Measurements from ENCODE around the gene DHDDS.

Gene DHDDS

DNA sequence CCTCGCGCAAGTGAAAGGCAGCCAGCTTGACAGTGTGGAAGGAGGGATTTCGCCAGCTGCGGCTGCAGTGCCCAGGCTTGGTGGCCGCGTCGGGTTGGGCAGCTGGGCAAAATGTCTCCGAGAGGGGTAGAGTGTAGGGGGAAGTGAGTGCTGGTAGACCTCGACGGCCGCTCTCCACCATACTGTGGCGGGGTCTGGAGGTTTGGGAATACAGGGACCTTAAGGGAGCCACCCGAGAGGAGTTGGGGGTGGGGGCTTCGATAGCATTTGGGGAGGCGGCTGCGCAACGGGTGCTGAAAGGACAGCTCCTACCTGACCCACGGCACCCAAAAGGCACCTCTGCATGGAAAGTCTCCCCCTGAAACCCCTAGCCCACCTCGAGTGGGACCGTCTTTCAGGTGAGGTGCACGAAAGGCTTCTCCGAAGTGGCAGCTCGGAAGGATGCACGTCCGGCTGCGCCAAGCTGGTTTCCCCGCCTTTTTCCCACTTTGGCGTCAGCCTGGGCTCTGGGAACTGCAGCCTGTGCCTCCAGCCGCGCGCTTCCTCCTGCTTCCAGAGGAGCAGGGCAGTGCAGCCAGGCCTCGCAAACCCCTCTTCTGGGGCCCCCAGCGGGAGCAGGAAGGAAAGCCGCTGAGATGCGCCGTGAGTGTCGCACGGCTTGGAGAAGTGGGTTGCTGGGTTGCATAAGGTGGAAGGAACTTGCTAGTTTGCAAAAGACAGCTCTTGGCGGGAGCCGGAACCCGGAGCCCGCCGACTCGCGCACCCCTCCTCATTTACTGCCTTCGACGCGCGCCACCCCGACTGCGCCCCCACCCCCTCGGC lies 39.6 kb downstream of the DHDDS start (continued):
- TF ChIP-seq, protein P1, sequence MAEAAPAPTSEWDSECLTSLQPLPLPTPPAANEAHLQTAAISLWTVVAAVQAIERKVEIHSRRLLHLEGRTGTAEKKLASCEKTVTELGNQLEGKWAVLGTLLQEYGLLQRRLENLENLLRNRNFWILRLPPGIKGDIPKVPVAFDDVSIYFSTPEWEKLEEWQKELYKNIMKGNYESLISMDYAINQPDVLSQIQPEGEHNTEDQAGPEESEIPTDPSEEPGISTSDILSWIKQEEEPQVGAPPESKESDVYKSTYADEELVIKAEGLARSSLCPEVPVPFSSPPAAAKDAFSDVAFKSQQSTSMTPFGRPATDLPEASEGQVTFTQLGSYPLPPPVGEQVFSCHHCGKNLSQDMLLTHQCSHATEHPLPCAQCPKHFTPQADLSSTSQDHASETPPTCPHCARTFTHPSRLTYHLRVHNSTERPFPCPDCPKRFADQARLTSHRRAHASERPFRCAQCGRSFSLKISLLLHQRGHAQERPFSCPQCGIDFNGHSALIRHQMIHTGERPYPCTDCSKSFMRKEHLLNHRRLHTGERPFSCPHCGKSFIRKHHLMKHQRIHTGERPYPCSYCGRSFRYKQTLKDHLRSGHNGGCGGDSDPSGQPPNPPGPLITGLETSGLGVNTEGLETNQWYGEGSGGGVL (tag by site-specific recombination; IDR thresholded peaks at IDR 0.05) = peak; percentile 96
- TF ChIP-seq ZBTB20 (tag by site-specific recombination; IDR thresholded peaks at IDR 0.05) (peak; percentile 86), ZNF701 (tag by site-specific recombination; IDR thresholded peaks at IDR 0.05) (no peak), ZNF785 (tag by site-specific recombination; IDR thresholded peaks at IDR 0.05) (no peak), ZNF585B (tag by site-specific recombination; IDR thresholded peaks at IDR 0.05) (no peak), ZBTB8A (tag by site-specific recombination; IDR thresholded peaks at IDR 0.05) (no peak), EGR2 (tag by site-specific recombination; IDR thresholded peaks at IDR 0.05; ENCODE audit: low read depth) (no peak), ZNF24 (tag by site-specific recombination; IDR thresholded peaks at IDR 0.05) (peak; percentile 70), KLF10 (tag by site-specific recombination; IDR thresholded peaks at IDR 0.05) (no peak), ZFP69B (tag by site-specific recombination; IDR thresholded peaks at IDR 0.05) (peak; percentile 38; the same call in 1 of the 2 replicates), ZNF600 (tag by site-specific recombination; IDR thresholded peaks at IDR 0.05) (peak; percentile 76), GLI4 (tag by site-specific recombination; IDR thresholded peaks at IDR 0.05) (no peak), ZNF830 (tag by site-specific recombination; IDR thresholded peaks at IDR 0.05; ENCODE audit: low read depth) (no peak), ZNF48 (tag by site-specific recombination; IDR thresholded peaks at IDR 0.05) (no peak), ZNF311 (tag by site-specific recombination; IDR thresholded peaks at IDR 0.05; ENCODE audit: borderline replicate concordance) (no peak), FEZF1 (tag by site-specific recombination; IDR thresholded peaks at IDR 0.05) (no peak), ZNF16 (tag by site-specific recombination; IDR thresholded peaks at IDR 0.05; ENCODE audit: low read depth) (no peak)
- TF ChIP-seq, protein P2, sequence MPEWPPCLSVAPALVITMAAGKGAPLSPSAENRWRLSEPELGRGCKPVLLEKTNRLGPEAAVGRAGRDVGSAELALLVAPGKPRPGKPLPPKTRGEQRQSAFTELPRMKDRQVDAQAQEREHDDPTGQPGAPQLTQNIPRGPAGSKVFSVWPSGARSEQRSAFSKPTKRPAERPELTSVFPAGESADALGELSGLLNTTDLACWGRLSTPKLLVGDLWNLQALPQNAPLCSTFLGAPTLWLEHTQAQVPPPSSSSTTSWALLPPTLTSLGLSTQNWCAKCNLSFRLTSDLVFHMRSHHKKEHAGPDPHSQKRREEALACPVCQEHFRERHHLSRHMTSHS (tag by site-specific recombination; IDR thresholded peaks at IDR 0.05) = no peak
- TF ChIP-seq, protein P3, sequence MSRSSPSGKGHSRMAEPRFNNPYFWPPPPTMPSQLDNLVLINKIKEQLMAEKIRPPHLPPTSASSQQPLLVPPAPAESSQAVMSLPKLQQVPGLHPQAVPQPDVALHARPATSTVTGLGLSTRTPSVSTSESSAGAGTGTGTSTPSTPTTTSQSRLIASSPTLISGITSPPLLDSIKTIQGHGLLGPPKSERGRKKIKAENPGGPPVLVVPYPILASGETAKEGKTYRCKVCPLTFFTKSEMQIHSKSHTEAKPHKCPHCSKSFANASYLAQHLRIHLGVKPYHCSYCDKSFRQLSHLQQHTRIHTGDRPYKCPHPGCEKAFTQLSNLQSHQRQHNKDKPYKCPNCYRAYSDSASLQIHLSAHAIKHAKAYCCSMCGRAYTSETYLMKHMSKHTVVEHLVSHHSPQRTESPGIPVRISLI (tag by site-specific recombination; IDR thresholded peaks at IDR 0.05) = no peak
- TF ChIP-seq, protein P4, sequence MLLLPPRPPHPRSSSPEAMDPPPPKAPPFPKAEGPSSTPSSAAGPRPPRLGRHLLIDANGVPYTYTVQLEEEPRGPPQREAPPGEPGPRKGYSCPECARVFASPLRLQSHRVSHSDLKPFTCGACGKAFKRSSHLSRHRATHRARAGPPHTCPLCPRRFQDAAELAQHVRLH (tag by site-specific recombination; IDR thresholded peaks at IDR 0.05) = no peak
- TF ChIP-seq, protein P5, sequence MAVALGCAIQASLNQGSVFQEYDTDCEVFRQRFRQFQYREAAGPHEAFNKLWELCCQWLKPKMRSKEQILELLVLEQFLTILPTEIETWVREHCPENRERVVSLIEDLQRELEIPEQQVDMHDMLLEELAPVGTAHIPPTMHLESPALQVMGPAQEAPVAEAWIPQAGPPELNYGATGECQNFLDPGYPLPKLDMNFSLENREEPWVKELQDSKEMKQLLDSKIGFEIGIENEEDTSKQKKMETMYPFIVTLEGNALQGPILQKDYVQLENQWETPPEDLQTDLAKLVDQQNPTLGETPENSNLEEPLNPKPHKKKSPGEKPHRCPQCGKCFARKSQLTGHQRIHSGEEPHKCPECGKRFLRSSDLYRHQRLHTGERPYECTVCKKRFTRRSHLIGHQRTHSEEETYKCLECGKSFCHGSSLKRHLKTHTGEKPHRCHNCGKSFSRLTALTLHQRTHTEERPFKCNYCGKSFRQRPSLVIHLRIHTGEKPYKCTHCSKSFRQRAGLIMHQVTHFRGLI (tag by site-specific recombination; IDR thresholded peaks at IDR 0.05) = no peak; the same call in 1 of the 2 replicates
- TF ChIP-seq, protein P6, sequence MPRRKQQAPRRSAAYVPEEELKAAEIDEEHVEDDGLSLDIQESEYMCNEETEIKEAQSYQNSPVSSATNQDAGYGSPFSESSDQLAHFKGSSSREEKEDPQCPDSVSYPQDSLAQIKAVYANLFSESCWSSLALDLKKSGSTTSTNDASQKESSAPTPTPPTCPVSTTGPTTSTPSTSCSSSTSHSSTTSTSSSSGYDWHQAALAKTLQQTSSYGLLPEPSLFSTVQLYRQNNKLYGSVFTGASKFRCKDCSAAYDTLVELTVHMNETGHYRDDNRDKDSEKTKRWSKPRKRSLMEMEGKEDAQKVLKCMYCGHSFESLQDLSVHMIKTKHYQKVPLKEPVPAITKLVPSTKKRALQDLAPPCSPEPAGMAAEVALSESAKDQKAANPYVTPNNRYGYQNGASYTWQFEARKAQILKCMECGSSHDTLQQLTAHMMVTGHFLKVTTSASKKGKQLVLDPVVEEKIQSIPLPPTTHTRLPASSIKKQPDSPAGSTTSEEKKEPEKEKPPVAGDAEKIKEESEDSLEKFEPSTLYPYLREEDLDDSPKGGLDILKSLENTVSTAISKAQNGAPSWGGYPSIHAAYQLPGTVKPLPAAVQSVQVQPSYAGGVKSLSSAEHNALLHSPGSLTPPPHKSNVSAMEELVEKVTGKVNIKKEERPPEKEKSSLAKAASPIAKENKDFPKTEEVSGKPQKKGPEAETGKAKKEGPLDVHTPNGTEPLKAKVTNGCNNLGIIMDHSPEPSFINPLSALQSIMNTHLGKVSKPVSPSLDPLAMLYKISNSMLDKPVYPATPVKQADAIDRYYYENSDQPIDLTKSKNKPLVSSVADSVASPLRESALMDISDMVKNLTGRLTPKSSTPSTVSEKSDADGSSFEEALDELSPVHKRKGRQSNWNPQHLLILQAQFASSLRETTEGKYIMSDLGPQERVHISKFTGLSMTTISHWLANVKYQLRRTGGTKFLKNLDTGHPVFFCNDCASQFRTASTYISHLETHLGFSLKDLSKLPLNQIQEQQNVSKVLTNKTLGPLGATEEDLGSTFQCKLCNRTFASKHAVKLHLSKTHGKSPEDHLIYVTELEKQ (tag by site-specific recombination; IDR thresholded peaks at IDR 0.05; ENCODE audit: borderline replicate concordance) = no peak
- TF ChIP-seq, protein P7, sequence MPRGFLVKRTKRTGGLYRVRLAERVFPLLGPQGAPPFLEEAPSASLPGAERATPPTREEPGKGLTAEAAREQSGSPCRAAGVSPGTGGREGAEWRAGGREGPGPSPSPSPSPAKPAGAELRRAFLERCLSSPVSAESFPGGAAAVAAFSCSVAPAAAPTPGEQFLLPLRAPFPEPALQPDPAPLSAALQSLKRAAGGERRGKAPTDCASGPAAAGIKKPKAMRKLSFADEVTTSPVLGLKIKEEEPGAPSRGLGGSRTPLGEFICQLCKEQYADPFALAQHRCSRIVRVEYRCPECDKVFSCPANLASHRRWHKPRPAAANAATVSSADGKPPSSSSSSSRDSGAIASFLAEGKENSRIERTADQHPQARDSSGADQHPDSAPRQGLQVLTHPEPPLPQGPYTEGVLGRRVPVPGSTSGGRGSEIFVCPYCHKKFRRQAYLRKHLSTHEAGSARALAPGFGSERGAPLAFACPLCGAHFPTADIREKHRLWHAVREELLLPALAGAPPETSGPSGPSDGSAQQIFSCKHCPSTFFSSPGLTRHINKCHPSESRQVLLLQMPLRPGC (tag by site-specific recombination; IDR thresholded peaks at IDR 0.05) = no peak
- TF ChIP-seq, protein P8, sequence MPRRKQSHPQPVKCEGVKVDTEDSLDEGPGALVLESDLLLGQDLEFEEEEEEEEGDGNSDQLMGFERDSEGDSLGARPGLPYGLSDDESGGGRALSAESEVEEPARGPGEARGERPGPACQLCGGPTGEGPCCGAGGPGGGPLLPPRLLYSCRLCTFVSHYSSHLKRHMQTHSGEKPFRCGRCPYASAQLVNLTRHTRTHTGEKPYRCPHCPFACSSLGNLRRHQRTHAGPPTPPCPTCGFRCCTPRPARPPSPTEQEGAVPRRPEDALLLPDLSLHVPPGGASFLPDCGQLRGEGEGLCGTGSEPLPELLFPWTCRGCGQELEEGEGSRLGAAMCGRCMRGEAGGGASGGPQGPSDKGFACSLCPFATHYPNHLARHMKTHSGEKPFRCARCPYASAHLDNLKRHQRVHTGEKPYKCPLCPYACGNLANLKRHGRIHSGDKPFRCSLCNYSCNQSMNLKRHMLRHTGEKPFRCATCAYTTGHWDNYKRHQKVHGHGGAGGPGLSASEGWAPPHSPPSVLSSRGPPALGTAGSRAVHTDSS (tag by site-specific recombination; IDR thresholded peaks at IDR 0.05) = no peak
- TF ChIP-seq, protein P9, sequence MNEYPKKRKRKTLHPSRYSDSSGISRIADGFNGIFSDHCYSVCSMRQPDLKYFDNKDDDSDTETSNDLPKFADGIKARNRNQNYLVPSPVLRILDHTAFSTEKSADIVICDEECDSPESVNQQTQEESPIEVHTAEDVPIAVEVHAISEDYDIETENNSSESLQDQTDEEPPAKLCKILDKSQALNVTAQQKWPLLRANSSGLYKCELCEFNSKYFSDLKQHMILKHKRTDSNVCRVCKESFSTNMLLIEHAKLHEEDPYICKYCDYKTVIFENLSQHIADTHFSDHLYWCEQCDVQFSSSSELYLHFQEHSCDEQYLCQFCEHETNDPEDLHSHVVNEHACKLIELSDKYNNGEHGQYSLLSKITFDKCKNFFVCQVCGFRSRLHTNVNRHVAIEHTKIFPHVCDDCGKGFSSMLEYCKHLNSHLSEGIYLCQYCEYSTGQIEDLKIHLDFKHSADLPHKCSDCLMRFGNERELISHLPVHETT (tag by site-specific recombination; IDR thresholded peaks at IDR 0.05) = 0 out of 2 replicates have a peak, but pooled peaks have one; percentile 8

All from HEK293 (cell line).